Endothelial cell of umbilical vein (primary cell): ENCODE data around the gene B3GALT4.

Source experiments
- MYC ChIP-seq: IDR thresholded peaks from one replicate; pipeline ENCODE4 v1.6.1; 2011; ENCODE audit warnings: mild to moderate bottlenecking, low read depth, low read length
- TF ChIP-seq, protein P1 (sequence below), 2 donors: IDR thresholded peaks; 1 replicate in 1 of 2; 2 replicates in 1 of 2; pipeline ENCODE4 v1.5.1; 2011; ENCODE audit warnings: low read length in 2 of 2, mild to moderate bottlenecking in 2 of 2, moderate library complexity in 2 of 2, control low read depth in 1 of 2, inconsistent platforms in 1 of 2, low read depth in 1 of 2; ENCODE audit not compliant: insufficient read depth in 1 of 2; ENCODE audit errors: extremely low read depth in 1 of 2
- TF ChIP-seq, protein P2 (sequence below): IDR thresholded peaks from 2 replicates; pipeline ENCODE4 v1.6.1; 2011; ENCODE audit not compliant: insufficient read depth, insufficient read length

DNA sequence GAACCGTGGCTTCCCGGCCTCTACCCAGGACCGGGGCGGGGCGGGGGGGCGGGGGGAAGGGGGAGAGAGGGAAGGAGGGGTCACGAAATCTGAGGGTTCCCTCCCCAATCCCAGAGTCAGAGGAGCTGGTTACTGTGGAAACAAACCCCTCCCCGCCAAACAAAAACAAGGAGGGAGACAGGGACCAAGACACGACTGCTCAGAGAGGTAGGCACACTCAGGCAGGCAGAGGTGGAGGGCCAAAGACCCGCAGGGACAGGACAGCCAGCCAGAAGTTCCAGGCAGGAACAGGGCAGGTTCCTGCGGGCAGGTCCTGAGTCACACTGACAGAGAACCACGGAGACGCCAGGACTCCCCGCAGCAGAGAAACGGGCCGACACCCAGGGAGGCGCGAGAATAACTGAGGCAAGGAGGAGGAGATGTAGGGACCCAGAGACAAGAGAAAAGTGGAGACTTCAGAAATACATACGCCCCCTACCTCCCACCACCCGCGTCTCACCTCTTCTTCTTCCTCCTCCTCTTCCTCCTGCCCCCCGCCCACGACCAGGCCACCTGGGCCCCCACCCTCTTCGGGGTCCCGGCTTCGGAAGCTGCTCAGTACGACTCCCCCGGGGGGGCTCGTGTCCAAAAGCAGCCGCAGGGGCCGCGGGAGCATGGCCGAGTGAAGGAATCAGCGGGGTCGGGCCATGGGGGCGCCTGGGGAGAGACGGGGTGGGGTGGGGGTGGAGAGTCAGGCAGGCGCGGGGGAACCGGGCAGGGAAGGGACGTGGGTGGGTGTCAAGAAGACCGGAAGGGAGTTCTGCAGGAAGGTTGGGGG is 21.2 kb downstream of the B3GALT4 start:
- TF ChIP-seq, protein P1, sequence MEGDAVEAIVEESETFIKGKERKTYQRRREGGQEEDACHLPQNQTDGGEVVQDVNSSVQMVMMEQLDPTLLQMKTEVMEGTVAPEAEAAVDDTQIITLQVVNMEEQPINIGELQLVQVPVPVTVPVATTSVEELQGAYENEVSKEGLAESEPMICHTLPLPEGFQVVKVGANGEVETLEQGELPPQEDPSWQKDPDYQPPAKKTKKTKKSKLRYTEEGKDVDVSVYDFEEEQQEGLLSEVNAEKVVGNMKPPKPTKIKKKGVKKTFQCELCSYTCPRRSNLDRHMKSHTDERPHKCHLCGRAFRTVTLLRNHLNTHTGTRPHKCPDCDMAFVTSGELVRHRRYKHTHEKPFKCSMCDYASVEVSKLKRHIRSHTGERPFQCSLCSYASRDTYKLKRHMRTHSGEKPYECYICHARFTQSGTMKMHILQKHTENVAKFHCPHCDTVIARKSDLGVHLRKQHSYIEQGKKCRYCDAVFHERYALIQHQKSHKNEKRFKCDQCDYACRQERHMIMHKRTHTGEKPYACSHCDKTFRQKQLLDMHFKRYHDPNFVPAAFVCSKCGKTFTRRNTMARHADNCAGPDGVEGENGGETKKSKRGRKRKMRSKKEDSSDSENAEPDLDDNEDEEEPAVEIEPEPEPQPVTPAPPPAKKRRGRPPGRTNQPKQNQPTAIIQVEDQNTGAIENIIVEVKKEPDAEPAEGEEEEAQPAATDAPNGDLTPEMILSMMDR (IDR thresholded peaks at IDR 0.05; ENCODE audit: extremely low read depth in 1 of 2, insufficient read depth in 1 of 2, low read depth in 1 of 2, low read length in 2 of 2) = peak in 1 of 2 donors; percentile 3
- TF ChIP-seq, protein P2, sequence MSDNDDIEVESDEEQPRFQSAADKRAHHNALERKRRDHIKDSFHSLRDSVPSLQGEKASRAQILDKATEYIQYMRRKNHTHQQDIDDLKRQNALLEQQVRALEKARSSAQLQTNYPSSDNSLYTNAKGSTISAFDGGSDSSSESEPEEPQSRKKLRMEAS = no peak
- no peak for TF ChIP-seq MYC
